ENCODE measurements around the gene GABRA5.

Gene GABRA5

DNA sequence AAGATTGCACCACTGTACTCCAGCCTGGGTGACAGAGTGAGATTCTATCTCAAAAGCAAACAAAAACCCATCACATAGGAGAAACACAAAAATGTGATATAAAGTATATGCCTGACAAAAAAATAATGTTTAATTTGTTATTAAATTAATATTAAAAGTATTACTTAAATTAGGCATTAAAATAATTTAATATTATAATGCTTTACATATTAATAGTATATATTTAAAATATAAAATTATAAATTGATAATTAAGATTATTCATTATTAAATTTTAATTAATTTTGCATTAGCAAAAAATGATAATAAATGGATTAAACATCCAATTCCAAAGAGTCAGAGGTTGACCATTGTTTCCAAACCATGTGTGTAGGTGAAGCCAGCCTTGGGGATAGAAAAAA, 22.0 kb upstream of the GABRA5 start:
- TF ChIP-seq CTCF (IDR thresholded peaks at IDR 0.05; ENCODE audit: control extremely low read depth, extremely low read depth, low read depth, missing control alignments) = no peak
- POLR2A ChIA-PET = no interaction called here
- CTCF ChIA-PET = no interaction called here
- DNase-seq (ENCODE audit: extremely low spot score) = no peak

DNA sequence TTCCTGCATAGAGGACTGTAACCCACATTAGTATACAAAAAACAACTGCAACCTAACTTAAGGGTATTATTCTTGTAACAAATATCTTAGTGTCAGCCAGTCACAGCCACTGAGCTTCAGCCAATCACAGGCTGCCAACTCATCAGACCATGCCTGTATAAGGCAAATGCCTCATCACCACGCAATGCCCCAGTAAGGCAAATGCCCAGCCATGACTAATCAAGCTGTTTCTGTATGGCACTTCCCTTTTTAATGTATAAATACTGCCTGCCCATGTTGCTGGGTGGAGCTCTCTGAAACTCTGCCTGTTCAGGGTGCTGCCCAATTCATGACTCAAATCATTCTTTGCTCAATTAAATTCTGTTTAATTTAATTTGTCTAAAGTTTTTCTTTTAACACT, 18.4 kb upstream of the GABRA5 start:
- POLR2A ChIA-PET = no interaction called here
- TF ChIP-seq CTCF (IDR thresholded peaks at IDR 0.05; ENCODE audit: control extremely low read depth, extremely low read depth, low read depth, missing control alignments) = no peak
- no peak for DNase-seq (ENCODE audit: extremely low spot score)
- CTCF ChIA-PET = no interaction called here

GRCh38 chr15:26850161-26850560, 16.7 kb upstream of the GABRA5 start:
- TF ChIP-seq CTCF (IDR thresholded peaks at IDR 0.05; ENCODE audit: control extremely low read depth, extremely low read depth, low read depth, missing control alignments) = no peak
- ChIA-PET CTCF (no interaction called here), POLR2A (no interaction called here)
- no peak for DNase-seq (ENCODE audit: extremely low spot score)

- ChIA-PET CTCF (no interaction called here), POLR2A (no interaction called here)
- TF ChIP-seq CTCF (IDR thresholded peaks at IDR 0.05; ENCODE audit: control extremely low read depth, extremely low read depth, low read depth, missing control alignments) = no peak
- no peak for DNase-seq (ENCODE audit: extremely low spot score)
Observed at GRCh38 chr15:26852980-26853379, 13.9 kb upstream of the GABRA5 start.

DNA sequence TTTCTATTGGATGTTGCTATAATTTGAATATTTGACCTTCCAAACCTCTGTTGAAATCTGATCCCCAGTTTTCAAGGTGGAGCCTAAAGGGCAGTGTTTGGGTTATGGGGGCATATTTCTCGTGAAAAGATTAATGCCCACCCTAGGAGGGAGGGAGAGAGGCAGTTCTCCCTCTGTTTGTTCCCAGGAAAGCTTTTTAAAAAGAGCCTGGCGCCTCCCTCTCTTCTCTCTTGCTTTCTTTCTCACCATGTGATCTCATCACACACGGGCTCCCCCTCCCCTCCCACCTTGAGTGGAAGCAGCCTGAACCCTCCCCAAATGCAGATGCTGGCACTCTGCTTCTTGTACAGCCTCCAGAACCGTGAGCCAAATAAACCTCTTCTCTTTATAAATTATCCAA, 12.4 kb upstream of the GABRA5 start:
- CTCF ChIA-PET = no interaction called here
- POLR2A ChIA-PET = no interaction called here
- TF ChIP-seq CTCF (IDR thresholded peaks at IDR 0.05; ENCODE audit: control extremely low read depth, extremely low read depth, low read depth, missing control alignments) = no peak
- no peak for DNase-seq (ENCODE audit: extremely low spot score)

DNA sequence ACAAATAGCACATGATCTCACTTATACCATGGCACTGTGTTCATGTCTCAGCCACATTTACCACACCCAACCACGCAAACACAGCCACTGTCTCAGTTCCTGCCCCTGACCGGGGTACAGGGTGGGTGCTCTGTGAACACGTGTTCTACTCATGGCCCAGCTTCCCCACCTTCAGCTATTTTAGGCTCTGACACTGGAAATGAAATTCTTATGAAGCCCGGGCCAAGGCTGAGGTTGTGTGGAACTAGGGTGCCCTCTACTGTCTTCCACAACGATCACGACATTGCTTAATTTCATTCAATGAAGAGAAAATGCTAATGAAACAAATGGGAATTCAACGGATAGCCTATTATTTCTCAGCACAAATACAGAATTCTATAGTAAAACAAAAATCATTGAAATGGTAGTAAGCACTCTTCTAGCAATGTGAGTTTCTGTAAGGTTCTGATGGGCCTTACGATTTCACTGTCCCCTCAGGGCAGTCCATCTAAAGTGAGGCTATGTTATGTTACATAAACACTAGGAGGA, 2.1 kb upstream of the GABRA5 start:
- ChIA-PET CTCF (interaction anchor here (1.5 kb wide), 1 partner anchor 11 kb away, joined by 4 read pairs; no protein-coding TSS in a partner anchor), POLR2A (no interaction called here)
- TF ChIP-seq CTCF (IDR thresholded peaks at IDR 0.05; ENCODE audit: control extremely low read depth, extremely low read depth, low read depth, missing control alignments) = peak; percentile 17
- DNase-seq (ENCODE audit: extremely low spot score) = no peak

Measured in GM10248 (cell line).